22Rv1 (cell line): ENCODE data around the gene UBQLN4.

Experiments used
- ZFX ChIP-seq: fragments of 450-650 bp; IDR thresholded peaks from 2 replicates; pipeline ENCODE4 v1.6.1; 2017; ENCODE audit warnings: antibody characterized with exemption, borderline replicate concordance
- TF ChIP-seq, protein P1 (sequence below): fragments of 450-650 bp; IDR thresholded peaks from 2 replicates; pipeline ENCODE4 v1.5.1; 2017; ENCODE audit warnings: mild to moderate bottlenecking

DNA sequence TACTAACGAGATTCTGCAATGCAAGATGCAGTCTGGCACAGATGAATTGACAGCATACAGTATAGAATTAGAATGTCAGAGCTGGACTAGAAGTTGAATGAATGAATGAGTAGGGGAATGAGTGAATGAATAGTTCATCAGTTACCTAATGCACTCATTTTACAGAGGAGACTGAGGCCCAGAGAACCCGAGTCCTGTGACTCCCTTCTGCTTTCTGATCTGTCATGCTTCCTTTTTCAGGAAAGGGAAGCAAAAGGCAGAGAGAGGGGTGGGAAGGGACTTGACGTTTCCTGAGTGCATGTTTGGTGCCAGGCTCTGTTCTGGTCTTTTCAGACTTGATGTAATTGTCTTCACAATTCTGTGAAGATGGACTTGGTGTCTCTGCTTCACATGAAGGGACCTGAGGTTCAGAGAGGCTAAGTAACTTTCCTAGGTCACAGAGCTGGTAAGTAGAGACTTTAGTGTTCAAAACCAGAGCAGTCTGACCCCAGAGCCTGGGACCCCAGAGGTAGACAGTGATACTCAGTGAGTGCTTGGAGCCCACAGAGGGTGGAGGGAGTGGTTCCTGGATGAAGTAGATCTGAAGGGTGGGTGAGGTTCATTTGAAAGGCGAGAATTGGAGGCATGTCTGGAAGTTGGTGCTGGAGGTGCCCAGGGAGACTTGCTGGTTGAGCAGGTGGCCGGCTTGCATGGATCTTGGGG is 36.7 kb upstream of the UBQLN4 start:
- TF ChIP-seq, protein P1, sequence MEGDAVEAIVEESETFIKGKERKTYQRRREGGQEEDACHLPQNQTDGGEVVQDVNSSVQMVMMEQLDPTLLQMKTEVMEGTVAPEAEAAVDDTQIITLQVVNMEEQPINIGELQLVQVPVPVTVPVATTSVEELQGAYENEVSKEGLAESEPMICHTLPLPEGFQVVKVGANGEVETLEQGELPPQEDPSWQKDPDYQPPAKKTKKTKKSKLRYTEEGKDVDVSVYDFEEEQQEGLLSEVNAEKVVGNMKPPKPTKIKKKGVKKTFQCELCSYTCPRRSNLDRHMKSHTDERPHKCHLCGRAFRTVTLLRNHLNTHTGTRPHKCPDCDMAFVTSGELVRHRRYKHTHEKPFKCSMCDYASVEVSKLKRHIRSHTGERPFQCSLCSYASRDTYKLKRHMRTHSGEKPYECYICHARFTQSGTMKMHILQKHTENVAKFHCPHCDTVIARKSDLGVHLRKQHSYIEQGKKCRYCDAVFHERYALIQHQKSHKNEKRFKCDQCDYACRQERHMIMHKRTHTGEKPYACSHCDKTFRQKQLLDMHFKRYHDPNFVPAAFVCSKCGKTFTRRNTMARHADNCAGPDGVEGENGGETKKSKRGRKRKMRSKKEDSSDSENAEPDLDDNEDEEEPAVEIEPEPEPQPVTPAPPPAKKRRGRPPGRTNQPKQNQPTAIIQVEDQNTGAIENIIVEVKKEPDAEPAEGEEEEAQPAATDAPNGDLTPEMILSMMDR: no peak
- TF ChIP-seq ZFX: no peak
